ENCODE results near the gene TARP.

TARP gene

GRCh38 chr7:38312821-38313220, 39.4 kb upstream of the TARP start:
- H3K9ac ChIP-seq (ENCODE audit: low read length): no peak overlapping the region
- peaks cover 3% of the 10 kb centered on the region; the same call in 1 of the 2 replicates for H3K27me3 ChIP-seq (ENCODE audit: low read depth, low read length)
- no peaks in the 10 kb centered on the region for H4K20me1 ChIP-seq (ENCODE audit: insufficient read depth, low read length)
- no peaks in the 10 kb centered on the region for H3K9me3 ChIP-seq (ENCODE audit: insufficient read depth, low read length)
- H3K79me2 ChIP-seq (ENCODE audit: low read length): no peaks in the 10 kb centered on the region
- H3K4me3 ChIP-seq (ENCODE audit: low read length): no peak overlapping the region
- no peak overlapping the region for H2AFZ ChIP-seq (ENCODE audit: low read depth, low read length)
- peaks cover 5% of the 10 kb centered on the region; the same call in 1 of the 2 replicates for H3K4me1 ChIP-seq (ENCODE audit: low read length)
- H3K4me2 ChIP-seq (ENCODE audit: low read length): no peak overlapping the region
- no peak for TF ChIP-seq EZH2phosphoT487 (IDR thresholded peaks at IDR 0.05; ENCODE audit: low read depth)
- TF ChIP-seq CTCF (IDR thresholded peaks at IDR 0.05; ENCODE audit: low read depth, low read length): no peak
- H3K27ac ChIP-seq (ENCODE audit: low read length): no peak overlapping the region
- no peaks in the 10 kb centered on the region for H3K36me3 ChIP-seq (replicated peaks; ENCODE audit: low read depth, low read length)

- Histone ChIP-seq H3K9ac (ENCODE audit: low read length) (no peak overlapping the region), H3K79me2 (ENCODE audit: low read length) (no peaks in the 10 kb centered on the region), H2AFZ (ENCODE audit: low read depth, low read length) (no peak overlapping the region), H3K27ac (ENCODE audit: low read length) (no peak overlapping the region), H3K36me3 (replicated peaks; ENCODE audit: low read depth, low read length) (no peaks in the 10 kb centered on the region), H3K4me1 (ENCODE audit: low read length) (peaks cover 5% of the 10 kb centered on the region; the same call in 1 of the 2 replicates), H3K9me3 (ENCODE audit: insufficient read depth, low read length) (no peaks in the 10 kb centered on the region), H3K4me3 (ENCODE audit: low read length) (no peak overlapping the region), H3K27me3 (ENCODE audit: low read depth, low read length) (peaks cover 3% of the 10 kb centered on the region; the same call in 1 of the 2 replicates), H3K4me2 (ENCODE audit: low read length) (no peak overlapping the region), H4K20me1 (ENCODE audit: insufficient read depth, low read length) (no peaks in the 10 kb centered on the region)
- TF ChIP-seq EZH2phosphoT487 (IDR thresholded peaks at IDR 0.05; ENCODE audit: low read depth): no peak
- TF ChIP-seq CTCF (IDR thresholded peaks at IDR 0.05; ENCODE audit: low read depth, low read length): no peak
Observed at GRCh38 chr7:38311329-38311937, 38.0 kb upstream of the TARP start.

- H3K4me3 ChIP-seq (ENCODE audit: low read length): no peak overlapping the region
- H3K9ac ChIP-seq (ENCODE audit: low read length): no peak overlapping the region
Observed at GRCh38 chr7:38310591-38311101, 37.2 kb upstream of the TARP start.

More at GRCh38 chr7:38310591-38311101, 37.2 kb upstream of the TARP start:
- H3K4me1 ChIP-seq (ENCODE audit: low read length): peaks cover 5% of the 10 kb centered on the region; the same call in 1 of the 2 replicates
- peaks cover 3% of the 10 kb centered on the region; the same call in 1 of the 2 replicates for H3K27me3 ChIP-seq (ENCODE audit: low read depth, low read length)
- H3K4me2 ChIP-seq (ENCODE audit: low read length): no peak overlapping the region
- H3K27ac ChIP-seq (ENCODE audit: low read length): no peak overlapping the region
- no peaks in the 10 kb centered on the region for H3K79me2 ChIP-seq (ENCODE audit: low read length)
- no peaks in the 10 kb centered on the region for H3K36me3 ChIP-seq (replicated peaks; ENCODE audit: low read depth, low read length)
- no peak overlapping the region for H2AFZ ChIP-seq (ENCODE audit: low read depth, low read length)
- H4K20me1 ChIP-seq (ENCODE audit: insufficient read depth, low read length): no peaks in the 10 kb centered on the region
- no peaks in the 10 kb centered on the region for H3K9me3 ChIP-seq (ENCODE audit: insufficient read depth, low read length)
- TF ChIP-seq EZH2phosphoT487 (IDR thresholded peaks at IDR 0.05; ENCODE audit: low read depth): no peak
- no peak for TF ChIP-seq CTCF (IDR thresholded peaks at IDR 0.05; ENCODE audit: low read depth, low read length)

Measured in OCI-LY3 (cell line).